OCI-LY7 (cell line): ENCODE results near the gene DUSP6. TPM values are rescaled to one million over a fixed set of nuclear protein-coding genes. Genes with fewer than 3 reads are reported as not detected.

Experiments used
- BruUV-seq: library from RNA; stranded (reverse); fragments of 400-500 nt; replicated peaks from 2 replicates; lab custom pipeline; 2021; lab: Mats Ljungman, UMichigan
- CTCF ChIA-PET: fragments of 300-600 bp; sonication (Branson Sonifier 250); formaldehyde crosslinking; loops from one replicate; lab custom pipeline; 2022; ENCODE audit warnings: antibody characterized with exemption; ENCODE audit not compliant: unreplicated experiment; lab: Charles Lee
- POLR2A ChIA-PET: fragments of 300-600 bp; sonication (Branson Sonifier 250); formaldehyde crosslinking; loops from one replicate; lab custom pipeline; 2022; ENCODE audit warnings: antibody characterized with exemption; lab: Charles Lee
- DNase-seq: peaks from one replicate; pipeline ENCODE4 v3.0.0-alpha.2; 2015; ENCODE audit warnings: low spot score
- H2AFZ ChIP-seq: fragments of 200-600 bp; sonication (generic), shearing (Covaris generic); 2 replicates; pipeline ENCODE4 v1.6.1; 2014; ENCODE audit warnings: mild to moderate bottlenecking, antibody characterized with exemption, low read length, moderate library complexity
- H3K27ac ChIP-seq: fragments of 200-600 bp; sonication (generic); 2 replicates; pipeline ENCODE4 v1.5.1; 2014; ENCODE audit warnings: mixed run types, low read depth, mild to moderate bottlenecking, moderate library complexity, low read length, inconsistent platforms; ENCODE audit not compliant: poor library complexity, severe bottlenecking
- H3K36me3 ChIP-seq: fragments of 200-600 bp; sonication (generic); 2 replicates; pipeline ENCODE4 v1.6.1; 2014; ENCODE audit warnings: mild to moderate bottlenecking, antibody characterized with exemption, low read length, moderate library complexity, mixed read lengths; ENCODE audit not compliant: insufficient read depth
- H3K4me1 ChIP-seq: fragments of 200-600 bp; sonication (generic); 2 replicates; pipeline ENCODE4 v1.5.1; 2014; ENCODE audit warnings: mild to moderate bottlenecking, low read length; ENCODE audit not compliant: insufficient read depth, poor library complexity, severe bottlenecking
- H3K4me2 ChIP-seq: fragments of 200-600 bp; sonication (generic); 2 replicates; pipeline ENCODE4 v1.6.1; 2014; ENCODE audit warnings: mild to moderate bottlenecking, low read length
- H3K4me3 ChIP-seq: fragments of 200-600 bp; sonication (generic); 2 replicates; pipeline ENCODE4 v1.5.1; 2014; ENCODE audit warnings: mild to moderate bottlenecking, low read depth, low read length; ENCODE audit not compliant: poor library complexity, severe bottlenecking
- H3K79me2 ChIP-seq: fragments of 200-600 bp; sonication (generic); 2 replicates; pipeline ENCODE4 v1.6.1; 2016; ENCODE audit warnings: low read depth, mild to moderate bottlenecking, low read length, moderate library complexity, mixed read lengths; ENCODE audit not compliant: insufficient read depth
- H3K9me2 ChIP-seq: fragments of 200-600 bp; sonication (generic); 2 replicates; pipeline ENCODE4 v1.6.1; 2016; ENCODE audit warnings: mild to moderate bottlenecking, low read length, mixed read lengths; ENCODE audit not compliant: insufficient read depth
- H3K9me3 ChIP-seq: fragments of 200-600 bp; sonication (generic); 2 replicates; pipeline ENCODE4 v1.6.1; 2014; ENCODE audit warnings: mild to moderate bottlenecking, mixed run types, low read length, mixed read lengths
- H4K20me1 ChIP-seq: fragments of 200-600 bp; sonication (generic); 2 replicates; pipeline ENCODE4 v1.6.1; 2014; ENCODE audit warnings: mild to moderate bottlenecking, antibody characterized with exemption, low read length, moderate library complexity, mixed read lengths; ENCODE audit not compliant: insufficient read depth
- CTCF ChIP-seq: fragments of 200-600 bp; sonication (generic); conservative IDR thresholded peaks from 2 replicates; pipeline ENCODE4 v1.5.1; 2014; ENCODE audit warnings: mild to moderate bottlenecking, antibody characterized with exemption, low read length, moderate library complexity, mixed read lengths
- EZH2phosphoT487 ChIP-seq: fragments of 200-600 bp; sonication (generic); IDR thresholded peaks from 2 replicates; pipeline ENCODE4 v1.6.1; 2018; ENCODE audit warnings: low read depth, borderline replicate concordance, mild to moderate bottlenecking, mixed run types, antibody characterized with exemption, low read length, moderate library complexity, mixed read lengths
- intact Hi-C: fragments of 100-400 bp; cut with micrococcal nuclease; formaldehyde crosslinking; loops from one replicate; pipeline ENCODE4 v1.10.0; 2022; ENCODE audit not compliant: unreplicated experiment
- total RNA-seq, 2 experiments: library from RNA; depleted of rRNA in 1 of 2; stranded (reverse); fragments of >200 nt in 1 of 2; shearing (Covaris generic) in 1 of 2; gene quantifications; 2 replicates each; pipeline ENCODE4 v1.2.3, GENCODE V29; 2014 to 2022

DUSP6 gene
- total RNA-seq, 2 experiments from 2014 or later: 0.47 to 2.2 TPM

- POLR2A ChIA-PET: no interaction called here
- Histone ChIP-seq H4K20me1 (no peaks in the 10 kb centered on the region), H3K4me3 (no peak overlapping the region), H3K79me2 (no peaks in the 10 kb centered on the region), H3K4me2 (no peak overlapping the region), H3K4me1 (no peaks in the 10 kb centered on the region), H2AFZ (no peak overlapping the region), H3K9me3 (no peaks in the 10 kb centered on the region), H3K27ac (no peak overlapping the region), H3K36me3 (no peaks in the 10 kb centered on the region), H3K9me2 (no peaks in the 10 kb centered on the region)
- CTCF ChIA-PET: no interaction called here
- no TSS peak for BruUV-seq
- TF ChIP-seq EZH2phosphoT487 (no peak), CTCF (no peak)
- intact Hi-C loops: no loop called here
- no peak for DNase-seq
Measured at GRCh38 chr12:89372584-89373370, 20.5 kb upstream of the DUSP6 start.

DNA sequence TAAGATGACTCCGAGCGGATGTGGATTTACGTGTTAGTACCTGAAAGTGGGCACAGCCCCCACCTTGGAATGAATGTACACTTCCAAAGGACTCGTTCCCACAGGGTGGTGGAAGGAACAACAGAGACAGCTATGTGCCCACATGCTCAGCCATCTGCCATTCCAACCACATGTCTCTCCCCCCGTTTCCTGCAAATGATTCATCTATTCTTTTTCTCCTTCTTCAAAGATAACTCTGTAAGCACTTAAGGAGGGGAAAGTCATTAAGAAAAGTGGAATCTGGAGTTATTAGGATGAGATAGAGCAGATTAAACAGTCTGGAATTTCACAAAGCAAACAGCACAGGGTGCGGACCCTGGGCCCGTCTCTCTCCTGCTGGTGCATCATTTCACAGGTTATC, 18.5 kb upstream of the DUSP6 start:
- Histone ChIP-seq H2AFZ (no peak overlapping the region), H3K4me1 (no peaks in the 10 kb centered on the region), H3K4me3 (no peak overlapping the region), H3K9me2 (no peaks in the 10 kb centered on the region), H3K79me2 (no peaks in the 10 kb centered on the region), H3K27ac (no peak overlapping the region), H4K20me1 (no peaks in the 10 kb centered on the region), H3K36me3 (no peaks in the 10 kb centered on the region), H3K4me2 (no peak overlapping the region), H3K9me3 (no peaks in the 10 kb centered on the region)
- intact Hi-C loops: no loop called here
- ChIA-PET POLR2A (no interaction called here), CTCF (no interaction called here)
- TF ChIP-seq EZH2phosphoT487 (no peak), CTCF (no peak)
- no TSS peak for BruUV-seq
- DNase-seq: no peak

GRCh38 chr12:89370421-89370831, 18.1 kb upstream of the DUSP6 start:
- no peak overlapping the region for H3K4me3 ChIP-seq
- no peaks in the 10 kb centered on the region for H3K9me3 ChIP-seq
- H2AFZ ChIP-seq: no peak overlapping the region
- no peak for TF ChIP-seq CTCF
- TF ChIP-seq EZH2phosphoT487: no peak
- no peaks in the 10 kb centered on the region for H3K9me2 ChIP-seq
- intact Hi-C loops: no loop called here
- no TSS peak for BruUV-seq
- no peaks in the 10 kb centered on the region for H3K4me1 ChIP-seq
- H3K79me2 ChIP-seq: no peaks in the 10 kb centered on the region
- H3K36me3 ChIP-seq: no peaks in the 10 kb centered on the region
- DNase-seq: no peak
- no peaks in the 10 kb centered on the region for H4K20me1 ChIP-seq
- ChIA-PET CTCF (no interaction called here), POLR2A (no interaction called here)
- H3K4me2 ChIP-seq: no peak overlapping the region
- no peak overlapping the region for H3K27ac ChIP-seq
